Spleen (tissue), 11 donors: ENCODE results near the gene XDH. TPM values are rescaled to one million over a fixed set of nuclear protein-coding genes. Genes with fewer than 3 reads are reported as not detected.

Experiments
- DNase-seq: peaks from one replicate; pipeline ENCODE4 v3.0.0-alpha.2; 2020
- H3K27ac ChIP-seq, 8 donors: fragments of 200-600 bp; sonication (generic) in 7 of 8; 1 replicate in 4 of 8; 2 replicates in 4 of 8; pipeline versions ENCODE4 v1.5.0 to v1.8.0; 2016 to 2021; ENCODE audit warnings: inconsistent platforms in 4 of 8, mild to moderate bottlenecking in 4 of 8, moderate library complexity in 1 of 8
- H3K27me3 ChIP-seq, 7 donors: fragments of 200-600 bp; sonication (generic) in 6 of 7; replicated peaks in 1 of 7; 1 replicate in 4 of 7; 2 replicates in 3 of 7; pipeline versions ENCODE4 v1.5.0 to v1.8.0; 2016 to 2021; ENCODE audit warnings: inconsistent platforms in 3 of 7, mild to moderate bottlenecking in 1 of 7
- H3K36me3 ChIP-seq, 6 donors: fragments of 200-600 bp; sonication (generic) in 5 of 6; 1 replicate in 4 of 6; 2 replicates in 2 of 6; pipeline versions ENCODE4 v1.5.0 to v1.8.0; 2016 to 2021; ENCODE audit warnings: inconsistent platforms in 2 of 6
- H3K4me1 ChIP-seq, 6 donors: fragments of 200-600 bp; sonication (generic) in 5 of 6; 1 replicate in 3 of 6; 2 replicates in 3 of 6; pipeline versions ENCODE4 v1.5.0 to v1.8.0; 2016 to 2021; ENCODE audit warnings: inconsistent platforms in 3 of 6
- H3K4me3 ChIP-seq, 8 donors: fragments of 200-600 bp; sonication (generic) in 7 of 8; 1 replicate in 4 of 8; 2 replicates in 4 of 8; pipeline versions ENCODE4 v1.5.0 to v1.8.0; 2016 to 2021; ENCODE audit warnings: inconsistent platforms in 4 of 8, mild to moderate bottlenecking in 4 of 8, moderate library complexity in 2 of 8
- H3K9me3 ChIP-seq, 8 donors: fragments of 200-600 bp; sonication (generic) in 7 of 8; 1 replicate in 4 of 8; 2 replicates in 4 of 8; pipeline versions ENCODE4 v1.5.0 to v1.8.0; 2016 to 2021; ENCODE audit warnings: inconsistent platforms in 4 of 8
- POLR2A ChIP-seq, 3 donors: fragments of 450-650 bp; IDR thresholded peaks; one replicate each; pipeline ENCODE4 v1.5.1; 2017; ENCODE audit warnings: antibody characterized with exemption in 3 of 3, mild to moderate bottlenecking in 1 of 3
- POLR2AphosphoS5 ChIP-seq, 3 donors: sonication (generic); formaldehyde crosslinking; IDR thresholded peaks; one replicate each; pipeline ENCODE4 v1.5.1; 2017; ENCODE audit warnings: antibody characterized with exemption in 3 of 3
- WGBS, 5 donors: extraction: QIAGEN DNeasy Blood & Tissue Kit in 3 of 5; methylation state at CpG; one replicate each; pipeline versions ENCODE4 v1.1.5 to v1.1.7; 2013 to 2018; 5-methylcytosine and 5-hydroxymethylcytosine counted together
- intact Hi-C: fragments of 100-400 bp; cut with DNase I; formaldehyde crosslinking; loops from one replicate; pipeline ENCODE4 v1.15.0; 2023; ENCODE audit warnings: low total_unique reads
- polyA plus RNA-seq, 3 donors: library from polyadenylated mRNA; stranded (reverse); fragments of 200-250 nt; gene quantifications; one replicate each; pipeline ENCODE4 v1.2.1, GENCODE V29; 2013
- total RNA-seq, 7 donors: library from RNA; depleted of rRNA in 3 of 7; stranded (reverse); fragments of >200 nt in 3 of 7; fragmentation: NEBNext Ultra II Directional in 4 of 7; extraction: Animal tissue kit (Norgen Biotek cat#: 25700) in 4 of 7; gene quantifications; one replicate each; pipeline versions ENCODE4 v1.1.0 to v1.2.1, GENCODE V29; 2016 to 2021
- TF ChIP-seq, protein P1 (sequence below), 11 experiments: fragments of 200-600 bp in 7 of 11; fragments of 450-650 bp in 4 of 11; sonication (generic) in 4 of 11; IDR thresholded peaks in 8 of 11; conservative IDR thresholded peaks in 3 of 11; 1 replicate in 7 of 11; 2 replicates in 4 of 11; pipeline versions ENCODE4 v1.4.0 to v1.8.0; 2016 to 2021; ENCODE audit warnings: antibody characterized with exemption in 11 of 11, inconsistent platforms in 4 of 11, mild to moderate bottlenecking in 1 of 11
- donor health status: healthy with polysubstance abuse.
- donor health status: DM: no; HTN: no; CAD: no; lungs with moderate emphysema.
- donor health status: DM: no; HTN: no; CAD: no.
- donor health status: Bipolar disorder and iron deficiency.
- donor health status: healthy.
- donor health status: DM: no; HTN: no; CAD: no.
- donor health status: DM: yes; HTN: yes; CAD: no.

The XDH gene
- total and polyA plus RNA-seq, 10 donors: 0.02 TPM; not detected in 9

- TF ChIP-seq POLR2AphosphoS5 (IDR thresholded peaks at IDR 0.05): no peak
- TF ChIP-seq POLR2A (IDR thresholded peaks at IDR 0.05): no peak
- TF ChIP-seq, protein P1, sequence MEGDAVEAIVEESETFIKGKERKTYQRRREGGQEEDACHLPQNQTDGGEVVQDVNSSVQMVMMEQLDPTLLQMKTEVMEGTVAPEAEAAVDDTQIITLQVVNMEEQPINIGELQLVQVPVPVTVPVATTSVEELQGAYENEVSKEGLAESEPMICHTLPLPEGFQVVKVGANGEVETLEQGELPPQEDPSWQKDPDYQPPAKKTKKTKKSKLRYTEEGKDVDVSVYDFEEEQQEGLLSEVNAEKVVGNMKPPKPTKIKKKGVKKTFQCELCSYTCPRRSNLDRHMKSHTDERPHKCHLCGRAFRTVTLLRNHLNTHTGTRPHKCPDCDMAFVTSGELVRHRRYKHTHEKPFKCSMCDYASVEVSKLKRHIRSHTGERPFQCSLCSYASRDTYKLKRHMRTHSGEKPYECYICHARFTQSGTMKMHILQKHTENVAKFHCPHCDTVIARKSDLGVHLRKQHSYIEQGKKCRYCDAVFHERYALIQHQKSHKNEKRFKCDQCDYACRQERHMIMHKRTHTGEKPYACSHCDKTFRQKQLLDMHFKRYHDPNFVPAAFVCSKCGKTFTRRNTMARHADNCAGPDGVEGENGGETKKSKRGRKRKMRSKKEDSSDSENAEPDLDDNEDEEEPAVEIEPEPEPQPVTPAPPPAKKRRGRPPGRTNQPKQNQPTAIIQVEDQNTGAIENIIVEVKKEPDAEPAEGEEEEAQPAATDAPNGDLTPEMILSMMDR (IDR thresholded peaks at IDR 0.05 in 8 of 11, conservative IDR thresholded peaks at IDR 0.05 in 3 of 11): no peak
- no peak overlapping the region for H3K4me3 ChIP-seq
- peaks cover 0 to 6% (median 0%) of the 10 kb centered on the region in 7 donors for H3K27me3 ChIP-seq
- H3K36me3 ChIP-seq: no peaks in the 10 kb centered on the region
- H3K4me1 ChIP-seq: no peaks in the 10 kb centered on the region
- 79 to 97% (median 92%) methylated on average over 3 of the region's 3 CpGs for WGBS, 5 donors
- no peak for DNase-seq
- intact Hi-C loops: no loop called here
- no peak overlapping the region for H3K27ac ChIP-seq
- no peaks in the 10 kb centered on the region for H3K9me3 ChIP-seq
Observed at GRCh38 chr2:31380243-31380642, 34.3 kb downstream of the XDH start.

GRCh38 chr2:31379747-31380146 is 34.8 kb downstream of the XDH start:
- Histone ChIP-seq H3K27ac (no peak overlapping the region), H3K36me3 (no peaks in the 10 kb centered on the region), H3K9me3 (no peaks in the 10 kb centered on the region), H3K4me1 (no peaks in the 10 kb centered on the region), H3K27me3 (peaks cover 0 to 6% (median 0%) of the 10 kb centered on the region in 7 donors), H3K4me3 (no peak overlapping the region)
- intact Hi-C loops: no loop called here
- 83 to 100% (median 94%) methylated on average over 1 of the region's 1 CpG for WGBS, 5 donors
- no peak for DNase-seq
- TF ChIP-seq, protein P1 (IDR thresholded peaks at IDR 0.05 in 8 of 11, conservative IDR thresholded peaks at IDR 0.05 in 3 of 11): no peak
- TF ChIP-seq POLR2A (IDR thresholded peaks at IDR 0.05) (no peak), POLR2AphosphoS5 (IDR thresholded peaks at IDR 0.05) (no peak)

GRCh38 chr2:31378791-31379501 is 35.6 kb downstream of the XDH start:
- WGBS, 5 donors: 84 to 89% (median 87%) methylated on average over 4 to 6 of the region's 6 CpGs
- Histone ChIP-seq H3K4me1 (no peaks in the 10 kb centered on the region), H3K9me3 (no peaks in the 10 kb centered on the region), H3K27ac (no peak overlapping the region), H3K27me3 (peaks cover 0 to 6% (median 0%) of the 10 kb centered on the region in 7 donors), H3K4me3 (no peak overlapping the region), H3K36me3 (no peaks in the 10 kb centered on the region)
- TF ChIP-seq, protein P1 (IDR thresholded peaks at IDR 0.05 in 8 of 11, conservative IDR thresholded peaks at IDR 0.05 in 3 of 11): no peak
- TF ChIP-seq POLR2A (IDR thresholded peaks at IDR 0.05) (no peak), POLR2AphosphoS5 (IDR thresholded peaks at IDR 0.05) (no peak)
- DNase-seq: no peak
- intact Hi-C loops: no loop called here

DNA sequence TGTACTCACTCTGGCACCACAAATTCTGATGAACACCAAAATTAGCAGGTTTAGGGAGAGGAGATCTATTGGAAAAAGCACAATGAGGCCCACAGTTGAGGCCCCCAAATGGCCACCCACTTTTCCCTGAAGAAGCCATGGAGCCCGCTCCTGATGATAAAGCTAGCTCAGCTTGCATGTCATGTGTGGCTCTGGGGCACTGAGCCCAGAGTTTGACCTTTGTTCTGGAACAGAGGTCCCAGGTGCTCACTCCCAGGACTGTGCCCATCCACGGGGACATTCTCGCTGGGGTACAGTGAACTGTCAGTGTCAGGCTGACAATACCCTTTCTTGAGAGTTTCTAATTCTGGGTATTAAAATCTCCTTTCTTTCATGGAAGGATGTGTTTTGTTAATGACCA is 36.2 kb downstream of the XDH start:
- Histone ChIP-seq H3K27me3 (peaks cover 0 to 6% (median 0%) of the 10 kb centered on the region in 7 donors), H3K9me3 (no peaks in the 10 kb centered on the region), H3K4me3 (no peak overlapping the region), H3K27ac (no peak overlapping the region), H3K4me1 (no peaks in the 10 kb centered on the region), H3K36me3 (no peaks in the 10 kb centered on the region)
- 93 to 97% (median 95%) methylated on average over 3 of the region's 3 CpGs for WGBS, 5 donors
- intact Hi-C loops: no loop called here
- TF ChIP-seq POLR2A (IDR thresholded peaks at IDR 0.05): no peak
- TF ChIP-seq POLR2AphosphoS5 (IDR thresholded peaks at IDR 0.05): no peak
- TF ChIP-seq, protein P1 (IDR thresholded peaks at IDR 0.05 in 8 of 11, conservative IDR thresholded peaks at IDR 0.05 in 3 of 11): no peak
- no peak for DNase-seq
